HepG2 (cell line): Measurements from ENCODE around the gene SLC13A3.
A peak's percentile ranks its signal among the peaks of the same experiment; 100 is the strongest.

Experiments used
- BRCA1 ChIP-seq: sonication (generic); formaldehyde crosslinking; IDR thresholded peaks from 2 replicates; pipeline ENCODE4 v1.4.0; 2020; ENCODE audit warnings: missing genetic modification reagents
- CTCF ChIP-seq: sonication (generic); formaldehyde crosslinking; IDR thresholded peaks from 2 replicates; pipeline ENCODE4 v1.5.0; 2020; ENCODE audit warnings: mild to moderate bottlenecking, missing genetic modification reagents, moderate library complexity
- EP300 ChIP-seq, 3 experiments: sonication (generic) in 1 of 3; formaldehyde crosslinking in 1 of 3; IDR thresholded peaks; 2 replicates each; pipeline versions ENCODE4 v1.5.1 to v1.6.1; 2011 to 2020; ENCODE audit warnings: low read depth in 2 of 3, low read length in 2 of 3, borderline replicate concordance in 1 of 3, improper control_type of control experiment in 1 of 3, mild to moderate bottlenecking in 1 of 3, missing genetic modification reagents in 1 of 3, moderate library complexity in 1 of 3
- GMEB1 ChIP-seq: sonication (generic); formaldehyde crosslinking; IDR thresholded peaks from 2 replicates; pipeline ENCODE4 v1.5.1; 2020; ENCODE audit warnings: missing genetic modification reagents, mild to moderate bottlenecking, borderline replicate concordance
- MAFG ChIP-seq: sonication (generic); formaldehyde crosslinking; IDR thresholded peaks from 2 replicates; pipeline ENCODE4 v1.5.1; 2020; ENCODE audit warnings: mild to moderate bottlenecking, missing genetic modification reagents
- NONO ChIP-seq, 2 experiments: fragments of 450-650 bp in 1 of 2; sonication (generic) in 1 of 2; formaldehyde crosslinking in 1 of 2; IDR thresholded peaks in 1 of 2; conservative IDR thresholded peaks in 1 of 2; 2 replicates each; pipeline versions ENCODE4 v1.6.1 to v1.8.0; 2017 to 2022; ENCODE audit warnings: mild to moderate bottlenecking in 1 of 2, missing genetic modification reagents in 1 of 2, moderate library complexity in 1 of 2
- SMAD1 ChIP-seq: sonication (generic); formaldehyde crosslinking; IDR thresholded peaks from 2 replicates; pipeline ENCODE4 v1.4.0; 2020; ENCODE audit warnings: missing genetic modification reagents, low read depth, mild to moderate bottlenecking, borderline replicate concordance
- STAT5B ChIP-seq: sonication (generic); formaldehyde crosslinking; IDR thresholded peaks from 2 replicates; pipeline ENCODE4 v1.4.0; 2020; ENCODE audit warnings: missing genetic modification reagents
- TAF1 ChIP-seq: sonication (generic); formaldehyde crosslinking; IDR thresholded peaks from 2 replicates; pipeline ENCODE4 v1.4.0; 2020; ENCODE audit warnings: missing genetic modification reagents
- TBX2 ChIP-seq: sonication (generic); formaldehyde crosslinking; IDR thresholded peaks from 2 replicates; pipeline ENCODE4 v1.5.0; 2020; ENCODE audit warnings: missing genetic modification reagents, mild to moderate bottlenecking, borderline replicate concordance
- THAP11 ChIP-seq: IDR thresholded peaks from 2 replicates; pipeline ENCODE4 v1.6.1; 2016; ENCODE audit warnings: missing biosample characterization, missing genetic modification reagents
- ZBTB49 ChIP-seq: sonication (generic); formaldehyde crosslinking; IDR thresholded peaks from 2 replicates; pipeline ENCODE4 v1.4.0; 2020; ENCODE audit warnings: missing genetic modification reagents, borderline replicate concordance

GRCh38 chr20:46581391-46581790 is 69.9 kb downstream of the SLC13A3 start:
- no peak for TF ChIP-seq GMEB1
- TF ChIP-seq CTCF, result 0 out of 2 replicates have a peak, but pooled peaks have one; percentile 6
- no peak for TF ChIP-seq THAP11
- no peak for TF ChIP-seq EP300 (IDR thresholded peaks at IDR 0.05; ENCODE audit: low read depth in 2 of 2, low read length in 2 of 2)
- TF ChIP-seq EP300 (CRISPR knock-in tag; IDR thresholded peaks at IDR 0.05; ENCODE audit: borderline replicate concordance), result no peak
- TF ChIP-seq TBX2 (CRISPR knock-in tag), result no peak
- no peak for TF ChIP-seq STAT5B (CRISPR knock-in tag)
- no peak for TF ChIP-seq TAF1
- TF ChIP-seq ZBTB49 (CRISPR knock-in tag), result no peak
- TF ChIP-seq SMAD1 (CRISPR knock-in tag), result no peak
- TF ChIP-seq MAFG, result no peak
- no peak for TF ChIP-seq NONO (IDR thresholded peaks at IDR 0.05)
- no peak for TF ChIP-seq NONO (CRISPR knock-in tag; conservative IDR thresholded peaks at IDR 0.05)
- no peak for TF ChIP-seq BRCA1 (CRISPR knock-in tag)
